Measurements from ENCODE around the gene CACNA1I.

DNA sequence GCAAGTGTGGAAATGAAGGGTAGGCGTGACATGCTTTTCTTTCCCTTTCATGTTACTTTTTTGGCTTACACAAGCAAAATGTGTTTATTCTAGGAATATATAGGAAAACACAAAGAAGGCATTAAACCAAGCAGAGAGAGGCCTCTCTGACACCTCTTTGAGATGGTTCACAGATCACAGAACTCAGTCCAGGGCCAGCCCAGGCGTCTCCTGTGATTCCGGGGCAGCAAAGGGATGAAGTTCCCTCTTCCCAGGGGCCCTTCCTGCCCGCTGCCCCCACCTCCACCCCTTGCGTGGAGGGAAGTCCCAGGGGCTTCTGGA lies 78.0 kb downstream of the CACNA1I start:
- TF ChIP-seq POLR2A (IDR thresholded peaks at IDR 0.05; ENCODE audit: control extremely low read depth in 1 of 2, low read depth in 2 of 2, low read length in 2 of 2) (no peak), CREB1 (IDR thresholded peaks at IDR 0.05) (no peak), MAFK (IDR thresholded peaks at IDR 0.05; ENCODE audit: low read depth, low read length) (no peak), CTCF (IDR thresholded peaks at IDR 0.05; ENCODE audit: control extremely low read depth in 1 of 3, insufficient read depth in 1 of 3, low read depth in 1 of 3, low read length in 3 of 3) (no peak), POLR2AphosphoS5 (IDR thresholded peaks at IDR 0.05; ENCODE audit: low read depth, low read length) (no peak), ZNF274 (IDR thresholded peaks at IDR 0.05; ENCODE audit: borderline replicate concordance, extremely low read depth, low read length) (no peak), EP300 (IDR thresholded peaks at IDR 0.05; ENCODE audit: borderline replicate concordance in 1 of 2, low read depth in 2 of 2, low read length in 2 of 2) (no peak), GABPA (IDR thresholded peaks at IDR 0.05; ENCODE audit: borderline replicate concordance, insufficient read depth, low read length) (no peak)
